ENCODE measurements around the gene MCTP1. TPM values are rescaled to one million over a fixed set of nuclear protein-coding genes. Genes with fewer than 3 reads are reported as not detected.
A peak's percentile ranks its signal among the peaks of the same experiment; 100 is the strongest.

Gene MCTP1
- total RNA-seq, 1 experiment from 2014 or later, result 48.2 TPM

DNA sequence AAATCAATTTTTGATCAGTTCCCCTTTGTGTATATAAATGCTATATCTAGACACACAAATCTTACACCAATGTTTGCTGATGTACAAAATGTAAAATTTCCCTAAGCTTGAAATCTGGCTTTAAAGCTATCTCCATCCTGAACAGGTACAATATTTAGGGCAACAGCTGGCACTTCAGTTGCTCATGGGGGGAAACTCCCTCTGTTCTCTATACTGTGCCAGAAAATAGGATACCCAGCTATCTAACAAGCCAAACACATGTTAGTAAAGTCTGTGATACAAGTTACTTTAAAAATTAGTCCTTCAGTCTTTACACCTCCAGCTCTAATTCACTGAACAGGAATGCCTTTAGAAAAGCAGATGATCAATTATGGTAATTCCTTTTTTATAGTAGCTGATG, 474.6 kb downstream of the MCTP1 start:
- in situ Hi-C loops (cut with HindIII; ENCODE audit: low pct_unique_long_range_greater_than_20kb, low sequenced_read_pairs), result no loop called here
- no peak for DNase-seq (ENCODE audit: low read depth, low spot score)

DNA sequence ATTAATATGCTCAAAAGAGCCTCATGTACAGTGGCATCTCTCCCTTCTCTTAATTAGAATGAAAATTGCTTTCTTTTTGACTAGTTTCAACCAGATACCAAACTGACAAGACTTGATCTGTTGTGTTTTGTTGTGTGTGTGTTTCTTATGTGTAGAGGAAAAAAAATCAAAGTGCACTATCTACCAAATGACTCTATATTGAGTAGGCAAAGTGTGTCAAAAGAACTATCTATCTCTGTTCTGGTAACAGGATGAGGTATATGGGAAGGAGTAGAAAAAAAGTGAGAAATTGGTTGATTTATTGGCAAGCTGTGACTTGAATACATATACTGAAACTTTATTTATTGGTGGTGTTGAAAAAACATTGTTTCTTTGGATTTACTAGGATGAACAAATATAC, 476.4 kb downstream of the MCTP1 start:
- DNase-seq (ENCODE audit: low read depth, low spot score), result no peak
- in situ Hi-C loops (cut with HindIII; ENCODE audit: low pct_unique_long_range_greater_than_20kb, low sequenced_read_pairs), result no loop called here

DNA sequence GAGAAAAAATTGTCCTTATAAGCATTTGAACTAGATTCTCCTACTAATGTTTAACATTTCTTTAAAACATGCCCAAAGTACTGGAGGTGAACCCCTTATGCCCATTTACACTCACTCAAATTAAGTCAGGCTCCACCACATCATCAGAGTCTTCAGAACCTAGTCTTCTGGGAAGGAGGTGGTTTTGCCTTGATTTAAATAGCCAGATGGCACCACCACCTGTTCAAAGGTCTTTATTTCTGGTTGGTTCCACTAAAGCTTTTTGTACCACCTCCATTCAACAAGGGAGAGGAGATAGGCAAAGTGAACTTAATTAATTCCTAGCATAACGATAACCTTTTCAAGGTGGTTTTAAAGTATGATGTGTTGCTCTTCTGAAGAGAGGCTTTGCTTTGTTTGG, 476.9 kb downstream of the MCTP1 start:
- in situ Hi-C loops (cut with HindIII; ENCODE audit: low pct_unique_long_range_greater_than_20kb, low sequenced_read_pairs), result no loop called here
- DNase-seq (ENCODE audit: low read depth, low spot score), result no peak

DNA sequence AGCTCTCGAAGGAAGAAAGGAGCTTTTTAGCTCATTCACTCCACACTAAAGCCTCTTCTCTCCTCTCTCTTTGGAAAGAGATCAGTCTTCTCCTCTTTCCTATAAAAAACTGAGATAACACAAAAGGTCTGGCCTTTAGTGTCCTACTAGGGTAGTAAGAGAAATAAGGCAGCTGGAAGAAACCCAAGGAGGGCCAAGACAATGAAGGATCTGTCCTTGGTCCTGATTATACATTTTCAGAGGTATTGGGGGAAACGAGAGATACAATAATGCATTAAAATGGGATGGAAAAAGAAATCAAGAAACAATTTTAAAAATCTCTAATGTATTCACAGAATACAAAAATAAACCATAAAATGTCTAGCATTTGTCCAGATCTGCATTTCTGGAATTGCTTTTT, 482.4 kb downstream of the MCTP1 start:
- in situ Hi-C loops (cut with HindIII; ENCODE audit: low pct_unique_long_range_greater_than_20kb, low sequenced_read_pairs), result no loop called here
- no peak for DNase-seq (ENCODE audit: low read depth, low spot score)

DNA sequence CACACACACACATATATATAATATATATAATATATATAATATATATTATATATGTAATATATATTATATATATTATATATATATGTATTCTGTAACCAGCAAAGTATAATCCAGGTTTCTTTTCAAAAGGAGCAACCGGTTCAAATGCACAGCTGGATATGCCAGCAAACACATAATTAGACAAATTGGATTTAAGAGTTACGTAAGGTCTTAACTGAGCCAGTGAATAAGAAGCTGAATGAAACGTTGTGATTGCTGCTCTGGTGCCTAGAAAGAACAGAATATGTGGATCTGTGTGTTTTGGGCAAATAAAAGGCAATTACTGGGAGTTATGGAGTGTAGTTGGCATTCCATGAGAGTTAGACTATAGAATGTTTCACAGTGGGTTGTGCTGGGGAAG, 488.3 kb downstream of the MCTP1 start:
- in situ Hi-C loops (cut with HindIII; ENCODE audit: low pct_unique_long_range_greater_than_20kb, low sequenced_read_pairs), result no loop called here
- DNase-seq (ENCODE audit: low read depth, low spot score), result no peak

DNA sequence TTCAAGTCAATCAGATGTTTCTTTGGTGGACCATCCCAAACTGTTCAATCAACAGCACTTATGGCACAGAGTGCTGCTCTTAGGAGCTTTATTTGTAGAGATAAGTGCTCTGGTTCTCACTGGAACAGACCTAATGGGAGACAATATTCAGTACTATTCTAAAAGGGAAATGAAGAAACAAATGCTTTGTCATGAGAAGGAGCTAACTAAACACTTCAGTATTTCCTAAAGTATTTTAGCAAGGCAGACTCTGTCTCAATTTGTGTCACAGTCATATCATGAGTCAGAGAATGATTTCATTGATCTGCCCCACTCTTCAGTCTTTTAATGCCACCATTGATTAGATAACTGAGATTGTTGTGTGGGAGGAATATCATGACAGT, 491.1 kb downstream of the MCTP1 start:
- in situ Hi-C loops (cut with HindIII; ENCODE audit: low pct_unique_long_range_greater_than_20kb, low sequenced_read_pairs), result no loop called here
- peak; percentile 38 for DNase-seq (ENCODE audit: low read depth, low spot score)

DNA sequence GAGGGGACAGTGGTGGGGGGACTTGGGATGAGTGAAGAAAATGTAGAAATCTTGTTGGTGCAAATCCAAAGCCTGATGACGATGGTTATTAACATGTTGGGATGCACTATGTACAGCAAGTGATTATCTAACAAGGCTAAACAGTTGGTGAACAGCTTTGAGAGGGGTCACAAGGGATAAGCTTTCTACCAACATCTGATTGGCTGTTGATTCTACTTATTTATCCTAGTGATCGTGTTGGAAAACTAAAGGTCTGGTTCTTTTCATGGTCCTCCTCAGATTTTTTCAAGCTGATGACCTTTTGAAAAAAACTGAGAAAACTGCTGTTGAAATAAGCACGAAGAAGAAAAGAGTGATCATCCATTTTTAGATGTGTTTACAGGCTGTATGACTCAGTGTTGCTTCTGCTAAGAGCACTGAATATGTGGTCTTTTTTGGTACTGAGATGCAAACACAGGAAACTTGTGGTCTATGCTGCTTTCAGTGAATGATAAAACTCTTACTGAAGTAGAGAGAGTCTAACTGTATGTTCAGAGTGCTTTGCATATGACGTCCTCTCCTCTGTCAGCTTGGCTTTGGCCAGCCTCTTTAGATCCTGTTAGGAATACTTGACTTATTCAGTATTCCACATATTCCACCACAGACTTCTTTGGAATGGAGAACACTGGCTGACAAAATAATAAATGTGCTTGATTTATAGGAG, 491.6 kb downstream of the MCTP1 start:
- in situ Hi-C loops (cut with HindIII; ENCODE audit: low pct_unique_long_range_greater_than_20kb, low sequenced_read_pairs), result no loop called here

DNA sequence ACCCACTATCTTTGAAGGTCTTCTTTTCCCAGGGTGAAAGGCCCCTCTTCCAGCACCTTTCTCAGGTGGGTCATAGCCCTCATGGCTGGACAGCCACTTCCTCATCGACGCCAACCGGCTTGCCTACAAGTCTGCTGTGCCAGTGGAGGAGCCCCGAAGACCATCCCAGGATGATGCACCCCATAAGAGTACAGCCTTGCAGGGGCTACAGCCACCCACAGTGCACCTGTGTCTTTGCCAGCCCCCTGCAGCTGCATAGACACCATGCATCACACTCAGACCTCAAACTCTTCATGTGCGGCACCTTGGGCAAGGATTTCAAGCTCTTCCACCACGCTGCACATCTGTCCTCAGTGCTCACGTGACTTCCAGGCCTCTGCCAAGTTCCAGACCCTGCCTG, 493.1 kb downstream of the MCTP1 start:
- in situ Hi-C loops (cut with HindIII; ENCODE audit: low pct_unique_long_range_greater_than_20kb, low sequenced_read_pairs), result no loop called here
- no peak for DNase-seq (ENCODE audit: low read depth, low spot score)

More for the DNA sequence above, 491.6 kb downstream of the MCTP1 start:
- peak; percentile 53 for DNase-seq (ENCODE audit: low read depth, low spot score)

DNA sequence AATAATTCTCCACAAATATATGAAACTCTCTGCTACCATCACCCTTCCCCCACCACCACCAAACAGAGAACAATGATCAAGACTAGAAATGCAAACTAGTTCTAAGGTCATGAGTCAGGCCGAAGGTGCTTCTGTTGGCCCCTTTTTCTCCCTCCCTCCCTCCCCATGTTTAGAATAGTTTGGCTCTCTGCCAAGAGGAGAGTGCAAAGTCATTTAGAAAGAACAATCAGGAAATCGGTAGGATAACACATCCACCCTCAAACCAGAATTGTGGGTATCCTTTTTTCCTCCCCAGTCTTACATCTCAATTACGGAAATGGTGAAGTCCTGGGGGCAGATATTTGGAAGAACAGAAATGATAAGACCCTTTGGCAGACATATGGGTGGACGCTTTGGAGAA, 496.4 kb downstream of the MCTP1 start:
- in situ Hi-C loops (cut with HindIII; ENCODE audit: low pct_unique_long_range_greater_than_20kb, low sequenced_read_pairs), result no loop called here
- DNase-seq (ENCODE audit: low read depth, low spot score), result no peak

DNA sequence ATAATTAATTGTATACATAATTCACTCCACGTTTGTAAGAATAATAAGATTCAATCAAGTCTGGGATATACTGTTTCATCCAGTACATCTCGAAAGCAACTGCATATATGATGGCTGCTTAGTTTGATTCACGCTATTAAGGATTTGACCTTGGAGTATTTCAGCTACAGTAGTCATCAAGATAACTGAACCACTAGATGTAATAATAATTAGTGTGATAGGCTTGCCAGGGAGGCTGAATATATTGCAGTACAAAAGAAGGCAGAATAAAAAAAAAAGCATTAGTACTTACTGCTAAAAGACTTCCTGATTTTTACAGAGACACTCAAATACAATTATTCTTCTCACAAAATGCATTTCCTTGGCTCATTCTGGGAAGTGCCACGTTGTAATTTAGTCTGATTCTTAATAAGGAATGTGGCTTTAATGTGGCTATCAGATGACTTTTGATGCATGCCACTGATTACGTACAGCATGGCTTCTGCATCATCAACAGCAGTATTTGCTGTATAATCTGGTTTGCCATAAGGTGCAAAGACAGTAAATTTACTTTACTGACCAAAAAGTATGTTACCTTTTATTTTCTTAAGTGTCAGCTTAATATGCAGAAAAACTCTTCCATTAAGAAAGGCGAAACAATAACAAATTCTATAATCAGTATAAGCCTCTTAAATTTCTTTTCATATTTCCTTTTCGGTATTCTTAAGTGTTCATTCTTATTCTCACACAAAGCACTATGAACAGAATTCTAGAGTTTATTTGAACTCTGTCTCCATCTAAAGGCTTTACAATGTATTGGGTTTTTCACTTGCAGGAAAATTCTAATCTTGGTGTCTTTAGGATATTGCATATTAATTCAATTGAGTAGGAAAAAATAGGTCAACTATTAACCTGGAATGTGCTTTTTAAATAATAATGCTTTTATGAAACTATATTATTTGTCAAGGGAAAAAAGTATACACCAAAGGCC, 500.1 kb downstream of the MCTP1 start:
- in situ Hi-C loops (cut with HindIII; ENCODE audit: low pct_unique_long_range_greater_than_20kb, low sequenced_read_pairs), result no loop called here
- DNase-seq (ENCODE audit: low read depth, low spot score), result peak; percentile 22

DNA sequence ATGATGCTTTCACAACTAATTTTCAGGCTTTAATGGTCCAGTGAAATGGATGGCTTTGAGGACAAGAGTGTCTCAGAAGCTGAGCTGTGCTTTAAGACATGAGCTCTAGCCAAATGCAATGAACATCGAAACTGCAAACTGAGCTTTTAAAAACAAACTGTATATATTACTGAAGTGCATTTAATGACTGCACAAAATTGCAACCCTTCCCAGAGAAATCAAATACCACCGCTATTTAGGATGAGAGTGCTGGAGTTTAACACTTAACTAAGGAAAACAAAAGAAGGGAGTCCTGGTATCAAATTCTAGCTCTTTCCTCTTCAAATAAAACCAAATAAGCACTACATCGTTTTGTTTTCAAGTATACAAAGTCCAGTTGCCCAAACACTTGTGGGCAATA, 502.5 kb downstream of the MCTP1 start:
- DNase-seq (ENCODE audit: low read depth, low spot score), result no peak
- in situ Hi-C loops (cut with HindIII; ENCODE audit: low pct_unique_long_range_greater_than_20kb, low sequenced_read_pairs), result no loop called here

DNA sequence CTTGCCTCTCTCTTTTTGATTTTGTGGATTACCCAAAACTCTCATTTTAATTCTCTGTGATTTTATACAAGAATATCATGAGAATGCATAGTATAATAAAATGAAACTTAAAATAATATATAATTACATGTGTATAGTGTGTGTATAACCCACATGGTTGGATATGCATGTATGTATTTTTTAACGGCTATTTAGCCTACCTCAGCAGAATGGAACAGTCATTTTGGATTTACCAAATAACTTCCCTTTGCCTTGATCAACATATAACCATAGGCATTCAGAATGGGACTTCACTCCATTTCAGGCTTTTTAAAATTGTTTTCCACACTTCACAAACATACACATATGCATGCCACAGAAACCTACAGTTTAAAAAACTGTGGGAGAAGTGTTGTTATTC, 505.2 kb downstream of the MCTP1 start:
- no peak for DNase-seq (ENCODE audit: low read depth, low spot score)
- in situ Hi-C loops (cut with HindIII; ENCODE audit: low pct_unique_long_range_greater_than_20kb, low sequenced_read_pairs), result no loop called here

DNA sequence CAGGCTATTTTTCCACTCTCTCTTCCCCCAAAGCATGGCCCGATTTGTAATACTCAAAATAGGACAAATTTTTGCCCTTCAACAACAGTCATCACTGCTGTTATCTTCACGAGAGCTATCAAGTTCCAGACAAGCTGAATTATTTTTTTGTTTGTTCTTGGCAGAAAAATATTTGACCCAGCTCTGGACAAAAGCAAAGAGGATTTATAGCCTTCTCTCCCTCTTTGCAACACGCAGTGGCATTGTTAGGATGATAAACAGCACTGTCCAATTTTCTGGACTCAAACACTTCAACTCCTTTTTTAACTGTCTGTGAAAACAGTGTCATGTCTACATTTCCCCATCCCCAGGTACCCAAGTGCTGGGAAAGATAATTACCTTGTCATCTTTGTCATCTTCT, 506.2 kb downstream of the MCTP1 start:
- in situ Hi-C loops (cut with HindIII; ENCODE audit: low pct_unique_long_range_greater_than_20kb, low sequenced_read_pairs), result no loop called here
- DNase-seq (ENCODE audit: low read depth, low spot score), result no peak

DNA sequence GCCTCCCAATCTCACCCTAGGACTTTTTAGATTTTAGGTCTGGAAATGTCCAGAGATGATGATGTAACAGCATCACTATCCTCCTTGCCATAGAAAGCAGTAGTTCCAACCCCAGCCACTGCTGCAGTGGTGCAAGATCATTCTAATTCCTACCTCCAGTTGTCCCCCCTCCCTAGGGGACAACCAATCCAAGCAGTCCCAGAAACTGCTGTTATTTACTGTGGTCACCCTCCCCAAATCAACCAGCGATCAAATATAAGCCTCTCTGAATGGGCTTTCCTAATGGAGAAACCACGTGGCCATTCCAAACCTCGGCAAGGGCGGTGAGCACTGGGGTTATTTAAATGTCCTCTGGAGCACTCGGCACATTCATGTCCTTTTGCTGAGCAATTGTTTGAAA, 506.6 kb downstream of the MCTP1 start:
- no peak for DNase-seq (ENCODE audit: low read depth, low spot score)
- in situ Hi-C loops (cut with HindIII; ENCODE audit: low pct_unique_long_range_greater_than_20kb, low sequenced_read_pairs), result no loop called here

DNA sequence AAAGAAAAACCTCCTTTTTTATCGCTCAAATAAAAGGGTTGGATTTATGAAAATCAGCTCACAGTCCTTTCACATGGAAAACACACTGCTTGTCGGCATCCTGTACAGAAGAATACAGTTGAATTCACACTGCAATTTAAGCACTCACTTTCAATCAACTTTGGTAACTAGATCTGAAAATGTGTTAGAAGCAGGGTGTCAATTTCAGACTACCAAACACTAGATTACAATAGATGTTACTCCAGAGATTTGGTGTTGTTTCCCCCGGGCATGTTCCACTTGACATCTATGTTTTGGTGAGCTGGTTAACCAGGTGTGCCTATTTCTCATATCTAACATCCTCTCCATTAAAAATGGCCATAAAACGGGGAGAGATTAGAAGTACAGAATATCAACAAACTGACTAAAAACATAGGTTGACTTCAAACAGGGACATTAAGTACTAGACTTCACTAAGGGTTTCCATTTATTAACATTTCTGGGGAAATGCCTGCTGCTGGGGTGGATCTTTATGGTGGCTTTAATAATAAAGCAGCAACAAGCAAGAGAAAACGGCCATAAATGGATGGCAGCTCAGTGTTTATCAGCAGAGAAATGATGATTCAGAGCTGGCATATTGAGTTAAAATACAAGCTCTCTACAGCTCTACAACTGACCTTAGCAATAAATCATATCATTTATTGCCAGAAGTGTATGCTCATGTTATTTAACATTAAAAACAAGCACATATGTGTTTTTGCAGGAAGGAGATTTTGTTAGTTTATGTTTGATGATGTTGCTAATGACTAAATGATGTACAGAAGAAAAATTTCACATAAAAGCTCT, 507.6 kb downstream of the MCTP1 start:
- in situ Hi-C loops (cut with HindIII; ENCODE audit: low pct_unique_long_range_greater_than_20kb, low sequenced_read_pairs), result no loop called here
- DNase-seq (ENCODE audit: low read depth, low spot score), result no peak

DNA sequence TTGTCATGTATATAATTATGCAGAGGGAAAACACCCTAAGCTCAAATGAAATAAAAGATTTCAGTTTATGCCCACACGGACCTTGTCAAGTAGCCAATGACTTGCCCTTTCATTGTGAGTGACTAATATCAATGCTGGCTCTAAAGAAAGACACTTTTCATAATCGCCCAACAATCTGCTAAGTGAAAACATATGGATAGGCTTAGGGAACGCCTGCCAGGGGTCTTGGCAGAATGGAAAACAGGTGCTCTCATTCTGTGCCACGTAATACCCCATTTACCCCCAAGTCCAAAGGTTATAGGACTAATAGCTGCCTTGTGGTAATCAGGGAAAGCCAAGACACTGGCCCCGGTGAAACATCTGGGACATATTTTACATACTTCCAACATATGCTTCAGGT, 508.7 kb downstream of the MCTP1 start:
- peak; percentile 16 for DNase-seq (ENCODE audit: low read depth, low spot score)
- in situ Hi-C loops (cut with HindIII; ENCODE audit: low pct_unique_long_range_greater_than_20kb, low sequenced_read_pairs), result no loop called here

DNA sequence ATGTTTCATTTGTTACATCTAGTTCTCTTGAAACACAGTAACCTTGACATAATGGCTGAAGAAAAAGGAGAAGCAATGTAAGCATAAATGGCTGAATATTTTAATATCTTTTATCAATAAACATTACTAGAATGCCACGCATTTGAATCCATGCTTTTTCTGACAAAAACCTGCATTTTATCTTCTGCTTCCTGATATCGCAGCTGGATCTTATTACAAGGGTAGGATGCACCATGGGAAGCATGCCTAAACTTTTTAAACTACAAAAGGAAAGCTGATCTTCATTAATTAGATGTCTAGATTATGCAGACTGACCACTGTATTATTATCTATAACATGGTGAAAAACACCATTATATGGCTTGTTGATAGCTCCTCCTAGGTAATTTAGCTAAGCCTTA, 509.8 kb downstream of the MCTP1 start:
- in situ Hi-C loops (cut with HindIII; ENCODE audit: low pct_unique_long_range_greater_than_20kb, low sequenced_read_pairs), result no loop called here
- no peak for DNase-seq (ENCODE audit: low read depth, low spot score)

DNA sequence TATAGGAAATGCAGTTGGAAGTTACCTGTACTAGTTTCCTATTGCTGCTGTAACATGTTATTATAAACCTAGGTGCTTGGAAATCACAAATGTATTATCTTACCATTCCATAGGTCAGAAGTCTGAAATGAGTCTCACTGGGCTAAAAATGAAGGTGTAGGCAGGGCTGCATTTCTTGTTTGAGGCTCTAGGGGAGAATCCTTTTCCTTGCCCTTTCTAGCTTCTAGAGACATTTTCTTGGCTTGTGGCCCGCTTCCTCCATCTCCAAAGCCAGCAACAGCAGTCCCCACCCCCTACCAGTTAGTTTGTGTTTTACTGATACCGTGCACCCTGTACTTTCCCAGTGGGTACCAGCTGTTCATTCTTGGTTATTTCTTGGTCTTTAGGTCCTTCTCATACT, 513.2 kb downstream of the MCTP1 start:
- DNase-seq (ENCODE audit: low read depth, low spot score), result peak; percentile 24
- in situ Hi-C loops (cut with HindIII; ENCODE audit: low pct_unique_long_range_greater_than_20kb, low sequenced_read_pairs), result no loop called here

Data from SK-MEL-5 (cell line).